DOHH2 (cell line): ENCODE measurements around the gene PTGIS.

Source experiments
- H3F3A ChIP-seq: fragments of 200-600 bp; sonication (generic), shearing (Covaris generic); 2 replicates; pipeline ENCODE4 v1.6.0; 2016; ENCODE audit warnings: antibody characterized with exemption, mild to moderate bottlenecking; ENCODE audit not compliant: control insufficient read depth, insufficient read depth
- H3K27ac ChIP-seq: fragments of 200-600 bp; sonication (generic); 2 replicates; pipeline ENCODE4 v1.5.1; 2014; ENCODE audit warnings: low read depth, mild to moderate bottlenecking, low read length, moderate library complexity
- H3K27me3 ChIP-seq: fragments of 200-600 bp; sonication (generic); 2 replicates; pipeline ENCODE4 v1.6.1; 2014; ENCODE audit warnings: mild to moderate bottlenecking, low read length, mixed read lengths; ENCODE audit not compliant: control insufficient read depth
- H3K36me3 ChIP-seq: fragments of 200-600 bp; sonication (generic); 2 replicates; pipeline ENCODE4 v1.6.1; 2014; ENCODE audit warnings: mild to moderate bottlenecking, low read length, moderate library complexity, mixed read lengths; ENCODE audit not compliant: control insufficient read depth
- H3K4me1 ChIP-seq: fragments of 200-600 bp; sonication (generic); 2 replicates; pipeline ENCODE4 v1.6.1; 2014; ENCODE audit warnings: mild to moderate bottlenecking, low read length, mixed read lengths; ENCODE audit not compliant: control insufficient read depth
- H3K4me2 ChIP-seq: fragments of 200-600 bp; sonication (generic); 2 replicates; pipeline ENCODE4 v1.6.0; 2014; ENCODE audit warnings: mild to moderate bottlenecking, low read length, moderate library complexity
- H3K4me3 ChIP-seq: fragments of 200-600 bp; sonication (generic); 2 replicates; pipeline ENCODE4 v1.5.1; 2014; ENCODE audit warnings: mild to moderate bottlenecking, low read length, mixed read lengths
- H3K79me2 ChIP-seq: fragments of 200-600 bp; sonication (generic); 2 replicates; pipeline ENCODE4 v1.6.1; 2014; ENCODE audit warnings: mild to moderate bottlenecking, low read length, mixed read lengths; ENCODE audit not compliant: control insufficient read depth
- H3K9me2 ChIP-seq: fragments of 200-600 bp; sonication (generic); replicated peaks from 2 replicates; pipeline ENCODE4 v1.6.1; 2014; ENCODE audit warnings: mild to moderate bottlenecking, low read length, mixed read lengths; ENCODE audit not compliant: control insufficient read depth
- H3K9me3 ChIP-seq: fragments of 200-600 bp; sonication (generic); 2 replicates; pipeline ENCODE4 v1.6.1; 2014; ENCODE audit warnings: antibody characterized with exemption, low read length, mixed read lengths; ENCODE audit not compliant: control insufficient read depth, insufficient read depth
- H4K20me1 ChIP-seq: fragments of 200-600 bp; sonication (generic); 2 replicates; pipeline ENCODE4 v1.6.0; 2014; ENCODE audit warnings: low read depth, mild to moderate bottlenecking, antibody characterized with exemption, low read length, moderate library complexity; ENCODE audit not compliant: control insufficient read depth, insufficient read depth
- CTCF ChIP-seq: fragments of 200-600 bp; sonication (generic); IDR thresholded peaks from one replicate; pipeline ENCODE4 v1.5.1; 2014; ENCODE audit warnings: antibody characterized with exemption, mild to moderate bottlenecking, low read depth, low read length; ENCODE audit not compliant: poor library complexity, severe bottlenecking
- EZH2phosphoT487 ChIP-seq: fragments of 200-600 bp; sonication (generic); IDR thresholded peaks from 2 replicates; pipeline ENCODE4 v1.6.1; 2017; ENCODE audit warnings: borderline replicate concordance, mild to moderate bottlenecking, antibody characterized with exemption, low read length, moderate library complexity, mixed read lengths

Gene PTGIS

GRCh38 chr20:49593466-49594142 is 25.7 kb upstream of the PTGIS start:
- Histone ChIP-seq H3F3A (no peaks in the 10 kb centered on the region), H3K4me2 (no peak overlapping the region), H3K36me3 (no peaks in the 10 kb centered on the region), H3K27me3 (peaks cover 2% of the 10 kb centered on the region; the same call in 1 of the 2 replicates), H3K9me2 (no peaks in the 10 kb centered on the region), H4K20me1 (no peaks in the 10 kb centered on the region), H3K9me3 (no peaks in the 10 kb centered on the region), H3K4me1 (peaks cover 33% of the 10 kb centered on the region), H3K79me2 (no peaks in the 10 kb centered on the region), H3K27ac (no peak overlapping the region), H3K4me3 (no peak overlapping the region)
- no peak for TF ChIP-seq EZH2phosphoT487
- no peak for TF ChIP-seq CTCF

- Histone ChIP-seq H3K27ac (no peak overlapping the region), H3F3A (no peaks in the 10 kb centered on the region)
Observed at GRCh38 chr20:49592120-49592519, 24.2 kb upstream of the PTGIS start.

GRCh38 chr20:49591217-49591865 is 23.4 kb upstream of the PTGIS start:
- H4K20me1 ChIP-seq, result no peaks in the 10 kb centered on the region
- H3K27me3 ChIP-seq, result peaks cover 2% of the 10 kb centered on the region; the same call in 1 of the 2 replicates
- H3K4me2 ChIP-seq, result no peak overlapping the region
- no peak overlapping the region for H3K4me3 ChIP-seq
- TF ChIP-seq CTCF (no peak), EZH2phosphoT487 (no peak)
- H3K27ac ChIP-seq, result no peak overlapping the region
- H3F3A ChIP-seq, result no peaks in the 10 kb centered on the region
- H3K9me2 ChIP-seq, result no peaks in the 10 kb centered on the region
- H3K79me2 ChIP-seq, result no peaks in the 10 kb centered on the region
- H3K9me3 ChIP-seq, result no peaks in the 10 kb centered on the region
- no peaks in the 10 kb centered on the region for H3K36me3 ChIP-seq
- peaks cover 20% of the 10 kb centered on the region for H3K4me1 ChIP-seq

More at GRCh38 chr20:49592120-49592519, 24.2 kb upstream of the PTGIS start:
- Histone ChIP-seq H3K27me3 (peaks cover 2% of the 10 kb centered on the region; the same call in 1 of the 2 replicates), H3K4me1 (peaks cover 23% of the 10 kb centered on the region), H3K9me2 (no peaks in the 10 kb centered on the region), H3K4me2 (no peak overlapping the region), H3K9me3 (no peaks in the 10 kb centered on the region), H3K4me3 (no peak overlapping the region), H3K79me2 (no peaks in the 10 kb centered on the region), H3K36me3 (no peaks in the 10 kb centered on the region), H4K20me1 (no peaks in the 10 kb centered on the region)
- TF ChIP-seq EZH2phosphoT487 (no peak), CTCF (no peak)
